ENCODE results near the gene RNF14.
A peak's percentile ranks its signal among the peaks of the same experiment; 100 is the strongest.

RNF14 gene

GRCh38 chr5:141949511-141949910 lies 19.4 kb upstream of the RNF14 start:
- no peak for DNase-seq

DNA sequence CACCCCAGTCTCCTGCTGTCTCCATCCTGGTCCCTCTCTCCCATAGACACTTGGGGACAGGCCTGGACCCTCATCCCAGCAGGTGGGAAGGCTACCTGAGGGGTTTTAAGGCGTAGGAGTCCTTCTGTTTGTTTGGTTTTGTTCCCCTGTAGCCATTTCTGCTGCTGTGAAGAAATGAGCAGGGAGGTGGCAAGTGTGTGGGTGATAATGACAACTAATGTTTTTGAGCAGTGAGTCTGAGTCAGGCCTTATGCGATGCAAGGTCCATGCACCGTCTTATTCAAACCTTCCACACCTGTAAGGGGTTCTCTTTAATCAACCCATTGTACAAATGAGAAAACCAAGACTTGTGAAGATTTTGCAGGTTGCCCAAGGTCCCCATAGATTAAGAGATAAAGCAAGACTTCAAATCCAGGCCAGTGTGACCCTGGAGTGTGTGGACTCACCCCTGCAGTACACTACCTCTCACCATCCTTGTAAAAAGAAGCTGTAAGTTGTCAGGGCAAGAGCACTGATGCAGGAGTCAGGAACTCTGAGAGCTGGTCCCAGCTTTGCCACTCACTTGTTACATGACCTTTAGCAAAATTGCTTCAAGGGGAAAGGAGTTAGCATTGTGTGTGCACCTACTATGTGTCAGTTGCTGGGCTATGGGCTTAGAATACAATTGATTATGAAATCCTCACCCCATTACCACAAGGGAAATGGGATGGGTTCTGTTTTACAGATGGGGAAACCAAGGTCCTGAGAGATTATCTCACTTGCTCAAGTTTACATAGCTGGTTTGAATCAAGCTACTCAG lies 18.5 kb upstream of the RNF14 start:
- no peak for DNase-seq

DNA sequence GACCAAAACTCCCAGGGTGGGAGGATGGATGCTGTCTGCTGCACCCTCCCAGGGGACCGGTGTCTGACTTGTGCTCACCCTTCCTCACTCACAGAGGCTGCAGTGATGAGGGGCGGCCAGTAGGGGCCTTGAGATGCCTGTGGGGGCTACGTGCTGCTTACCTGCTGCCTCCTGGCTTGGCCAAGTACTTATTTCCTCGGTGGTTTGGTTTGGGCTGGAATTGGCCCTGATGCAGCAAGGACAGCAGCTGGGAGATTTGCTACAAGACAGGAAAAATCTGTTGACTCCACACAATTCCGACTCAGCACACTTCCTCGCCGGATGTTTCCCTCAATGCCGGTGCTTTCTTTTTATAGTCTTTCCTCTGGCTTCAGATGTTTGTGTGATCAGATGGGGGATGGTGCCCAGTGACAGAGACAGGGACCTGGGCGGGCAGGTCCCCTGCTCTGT lies 17.5 kb upstream of the RNF14 start:
- no peak for DNase-seq

GRCh38 chr5:141952020-141952419 lies 16.9 kb upstream of the RNF14 start:
- DNase-seq: no peak

DNA sequence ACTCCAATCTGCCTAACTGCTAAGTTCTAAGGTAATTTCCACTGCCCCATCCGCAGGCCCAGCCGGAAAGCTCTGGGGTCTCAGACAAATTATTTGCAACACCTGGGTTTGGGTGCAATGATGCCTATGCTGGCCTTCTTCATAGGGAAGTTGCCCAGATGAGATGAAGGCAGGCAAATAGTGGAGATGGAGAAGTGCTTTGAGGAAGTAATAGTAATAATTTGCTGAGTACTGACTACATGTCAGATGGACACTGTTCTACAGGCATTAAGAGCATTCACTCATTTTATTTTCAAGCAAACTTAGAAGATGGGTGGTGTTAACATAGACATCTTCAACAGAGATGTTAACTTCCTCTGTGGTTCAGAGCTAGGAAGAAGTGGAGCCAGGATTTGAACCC lies 14.7 kb upstream of the RNF14 start:
- DNase-seq: no peak

- peak; percentile 25 for DNase-seq
These were observed 11.4 kb upstream of the RNF14 start for GRCh38 chr5:141957367-141957996.

GRCh38 chr5:141958113-141958512 lies 10.8 kb upstream of the RNF14 start, which contains the start of gene PCDH12:
Gene PCDH12 (minus strand): TSS chr5:141958202. CDS start chr5:141957851, 351 bp downstream.
- no peak for DNase-seq

DNA sequence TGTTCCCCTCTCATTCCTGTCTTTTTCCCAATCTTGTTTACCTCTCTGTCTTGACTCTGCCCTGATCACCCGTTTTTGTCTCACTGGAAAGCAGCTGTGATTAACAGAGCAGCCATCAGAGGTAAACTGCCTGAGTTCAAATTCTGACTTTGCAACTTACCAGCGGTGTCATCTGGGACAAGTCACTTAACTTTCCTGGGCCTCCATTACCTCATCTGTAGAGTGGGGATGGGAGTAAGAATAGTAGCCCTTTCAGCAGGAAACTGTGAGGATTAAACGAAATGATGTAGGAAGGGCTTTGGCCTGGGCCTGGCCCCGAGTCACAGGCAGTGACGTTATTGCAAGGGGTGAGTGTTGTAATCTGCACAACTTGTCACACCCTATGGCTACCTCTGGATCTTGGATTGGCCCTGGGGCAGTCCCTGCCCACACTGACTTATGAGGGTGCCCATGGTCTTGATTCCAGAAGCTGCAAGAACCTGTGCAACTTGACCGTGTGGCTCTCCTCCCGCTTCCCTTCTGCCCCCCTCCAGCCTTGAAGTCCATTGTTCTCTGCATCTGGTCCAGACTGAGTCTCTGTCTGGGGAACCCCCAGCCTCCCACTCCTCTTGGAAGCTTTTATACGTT lies 10.2 kb upstream of the RNF14 start:
- no peak for DNase-seq

DNA sequence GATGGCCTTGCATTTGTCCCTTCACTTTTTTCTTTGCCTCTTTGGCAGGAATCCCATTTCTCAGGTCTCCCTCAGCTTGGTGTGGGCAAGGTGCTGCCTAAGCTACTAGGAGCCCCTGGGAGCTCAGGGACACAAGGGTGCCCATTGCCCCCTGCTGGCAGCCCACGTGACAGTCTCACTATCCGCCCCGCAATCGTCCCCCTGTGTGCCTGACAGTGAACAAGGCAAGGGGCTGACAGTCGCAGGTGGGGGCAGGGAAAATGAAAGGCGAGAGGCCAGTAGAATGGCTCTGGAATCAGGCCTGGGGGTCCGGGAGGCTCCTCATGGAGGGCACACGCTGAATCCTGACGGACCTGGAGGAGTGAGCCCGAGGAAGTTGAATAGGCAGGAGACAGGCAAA lies 8.9 kb upstream of the RNF14 start:
- no peak for DNase-seq

DNA sequence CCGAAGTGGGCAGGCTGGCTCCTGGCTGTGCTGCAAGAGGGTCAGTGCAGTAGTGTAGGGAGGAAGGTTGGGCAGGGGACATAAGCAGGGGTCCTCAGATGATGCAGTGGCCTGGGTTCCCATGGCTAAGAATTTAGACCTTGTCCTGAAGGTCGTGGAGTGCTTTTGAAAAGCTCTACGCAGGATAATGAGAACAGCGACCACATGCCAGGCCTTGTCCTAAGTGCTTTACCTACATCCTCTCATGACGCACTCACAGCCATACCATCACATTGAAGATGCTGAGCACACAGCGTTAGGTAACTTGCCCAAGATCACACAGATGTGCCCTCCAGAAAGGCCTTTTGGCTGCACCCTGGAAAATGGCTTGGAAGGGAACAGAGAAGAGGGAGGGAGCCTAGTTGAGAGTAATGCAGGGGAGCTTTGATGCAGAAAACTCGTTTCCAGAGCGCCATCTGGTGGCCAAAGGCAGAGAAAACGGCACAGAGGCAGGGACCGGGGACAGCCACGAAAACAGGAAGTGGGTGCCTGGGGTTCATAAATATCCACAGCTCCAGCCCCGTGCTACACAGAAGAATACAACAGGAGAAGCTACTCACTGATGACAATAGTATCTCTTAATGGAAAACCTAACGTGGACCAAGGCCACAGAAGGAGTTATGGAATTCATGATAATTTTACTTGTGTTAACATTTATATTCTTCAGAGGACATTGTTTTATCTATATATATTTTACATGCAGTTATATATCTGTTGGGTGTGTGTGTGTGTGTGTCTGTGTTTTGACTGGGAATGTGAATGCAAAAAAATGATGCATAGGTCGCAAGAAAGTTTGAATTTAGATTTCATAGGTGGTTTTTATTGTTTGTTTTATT lies 8.2 kb upstream of the RNF14 start:
- DNase-seq: peak; percentile 95

DNA sequence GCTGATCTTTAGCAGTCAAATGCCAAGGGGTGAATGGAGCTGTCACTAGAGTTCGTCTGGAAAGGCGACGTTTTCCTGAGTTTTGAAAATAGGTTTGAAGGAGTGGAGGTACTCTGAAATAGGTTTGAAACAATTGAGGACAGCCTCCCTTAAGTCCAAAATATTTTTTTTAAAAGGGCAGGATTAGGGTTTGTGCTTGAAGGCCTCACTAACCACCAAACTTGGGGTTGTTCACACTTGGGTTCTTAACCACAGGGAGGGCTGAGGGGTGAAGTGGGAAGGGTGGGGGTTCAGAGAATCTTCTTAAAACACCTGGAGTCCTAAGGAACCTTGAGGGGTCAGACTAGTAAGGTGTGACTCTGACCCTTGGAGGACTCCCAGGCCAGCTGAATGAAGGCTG lies 7.4 kb upstream of the RNF14 start:
- DNase-seq: no peak

DNA sequence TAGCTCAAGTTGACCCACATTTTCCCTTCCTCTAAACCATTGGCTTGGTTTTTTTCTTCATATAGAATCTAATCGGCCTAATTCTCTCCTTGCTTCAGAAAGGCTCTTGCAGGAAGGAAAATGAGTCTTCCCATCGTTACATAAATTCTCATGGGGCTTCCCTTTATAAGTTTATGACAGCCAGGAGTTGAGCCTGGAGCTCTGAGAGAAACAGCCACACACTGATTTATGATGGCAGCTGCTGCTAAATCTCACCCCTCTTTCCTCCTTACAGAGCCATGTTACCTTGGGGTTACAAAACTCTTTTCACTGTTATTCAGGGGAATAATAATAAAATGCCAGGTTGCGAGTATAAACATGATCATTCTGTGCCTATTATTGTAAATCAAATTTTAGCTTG lies 5.2 kb upstream of the RNF14 start:
- DNase-seq: no peak

DNA sequence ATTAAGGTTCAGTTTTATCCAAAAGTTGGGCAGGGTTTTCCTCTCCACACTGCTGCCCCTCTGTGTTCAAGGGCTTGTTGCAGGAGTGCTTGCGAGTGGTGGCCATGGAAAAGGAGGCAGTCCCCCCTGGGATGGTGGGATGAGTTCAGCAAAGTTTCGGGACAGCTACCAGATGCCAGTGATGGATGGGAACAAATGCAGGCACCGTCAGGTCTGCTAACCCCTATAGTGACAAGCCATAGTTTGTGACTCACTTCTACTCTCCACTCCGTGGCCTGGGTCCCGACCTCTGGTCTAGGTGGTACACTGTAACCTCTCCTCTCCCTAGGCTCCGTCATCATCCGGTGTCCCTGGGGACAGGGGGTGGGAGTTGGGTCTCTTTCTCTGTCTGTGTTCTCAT lies 3.8 kb upstream of the RNF14 start:
- DNase-seq: no peak

- DNase-seq: no peak
These were observed 2.5 kb upstream of the RNF14 start for GRCh38 chr5:141966275-141966962.

GRCh38 chr5:141966963-141967333 lies 2.0 kb upstream of the RNF14 start:
- DNase-seq: no peak

GRCh38 chr5:141969783-141970771 lies 1.2 kb downstream of the RNF14 start:
- DNase-seq: peak; percentile 93

- DNase-seq: no peak
These were observed 5.1 kb downstream of the RNF14 start for GRCh38 chr5:141973871-141974595.

GRCh38 chr5:141976176-141976575 lies 7.3 kb downstream of the RNF14 start:
- no peak for DNase-seq

- no peak for DNase-seq
These were observed 9.5 kb downstream of the RNF14 start for GRCh38 chr5:141978389-141978788.

GRCh38 chr5:141982626-141983025 lies 13.7 kb downstream of the RNF14 start:
- no peak for DNase-seq

Data from OCI-M1 (cell line).